HG03135 (cell line): ENCODE results near the gene USPL1.
"Not testable (repeated sequence)": the region's sequence is repeated elsewhere in the genome, so short reads cannot be mapped to it uniquely, and the experiment has no call there.

Source experiments
- ATAC-seq: cut with Tn5 transposase; IDR thresholded peaks from one replicate; pipeline ENCODE4 v1.9.1; 2021; ENCODE audit warnings: mild to moderate bottlenecking, moderate library complexity; ENCODE audit not compliant: unreplicated experiment

The USPL1 gene

DNA sequence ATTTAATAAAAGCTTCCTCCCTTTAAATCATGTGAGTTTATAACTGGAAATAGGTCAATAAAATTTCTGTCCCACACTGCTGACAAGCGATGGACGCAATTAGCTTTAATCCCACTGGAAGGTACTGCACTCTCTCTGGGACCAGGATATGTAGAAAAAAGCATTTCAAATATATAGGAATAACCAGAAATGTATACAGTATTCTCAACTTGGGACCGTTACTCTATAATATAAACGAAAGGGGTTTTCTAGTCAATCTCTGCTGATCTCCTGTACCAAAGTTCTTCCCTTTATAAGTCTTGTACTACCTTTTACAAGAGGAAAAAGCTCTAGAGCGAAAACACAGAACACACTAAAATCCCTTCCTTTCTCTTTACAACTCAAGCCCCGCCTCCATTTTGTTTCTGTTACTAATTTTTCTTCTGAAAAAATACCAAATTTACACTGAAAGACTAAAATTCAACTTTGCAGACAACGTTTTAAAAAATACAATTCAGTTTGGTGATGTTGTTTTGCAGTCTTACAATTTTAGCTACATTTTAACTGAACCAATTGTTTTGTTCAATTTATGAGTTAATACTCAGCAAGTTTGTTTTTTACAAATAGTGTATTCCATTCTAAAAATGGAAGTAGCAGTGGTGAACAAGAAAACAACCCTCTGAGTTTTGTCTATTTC is 1.7 kb upstream of the USPL1 start:
- no peak for ATAC-seq

DNA sequence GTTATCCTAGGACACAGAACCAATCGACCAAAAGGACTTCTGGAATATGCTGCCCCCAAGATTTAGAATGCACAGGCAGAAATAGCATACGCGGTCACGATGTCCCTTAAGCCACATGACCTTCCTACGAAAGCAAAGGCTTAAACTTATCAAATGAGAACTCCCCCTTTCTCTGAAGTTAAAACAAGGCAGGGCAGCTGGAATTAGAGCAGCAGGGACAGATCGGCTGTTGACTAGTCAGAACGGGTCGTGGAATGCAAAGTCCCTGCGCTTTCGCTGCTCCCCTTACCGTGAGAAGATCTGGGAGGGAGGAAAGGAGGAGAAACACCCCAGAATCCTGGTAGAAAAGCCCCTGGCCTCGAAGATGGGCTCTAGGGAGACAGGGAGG is 799 bp upstream of the USPL1 start:
- ATAC-seq, result peak; percentile 25

DNA sequence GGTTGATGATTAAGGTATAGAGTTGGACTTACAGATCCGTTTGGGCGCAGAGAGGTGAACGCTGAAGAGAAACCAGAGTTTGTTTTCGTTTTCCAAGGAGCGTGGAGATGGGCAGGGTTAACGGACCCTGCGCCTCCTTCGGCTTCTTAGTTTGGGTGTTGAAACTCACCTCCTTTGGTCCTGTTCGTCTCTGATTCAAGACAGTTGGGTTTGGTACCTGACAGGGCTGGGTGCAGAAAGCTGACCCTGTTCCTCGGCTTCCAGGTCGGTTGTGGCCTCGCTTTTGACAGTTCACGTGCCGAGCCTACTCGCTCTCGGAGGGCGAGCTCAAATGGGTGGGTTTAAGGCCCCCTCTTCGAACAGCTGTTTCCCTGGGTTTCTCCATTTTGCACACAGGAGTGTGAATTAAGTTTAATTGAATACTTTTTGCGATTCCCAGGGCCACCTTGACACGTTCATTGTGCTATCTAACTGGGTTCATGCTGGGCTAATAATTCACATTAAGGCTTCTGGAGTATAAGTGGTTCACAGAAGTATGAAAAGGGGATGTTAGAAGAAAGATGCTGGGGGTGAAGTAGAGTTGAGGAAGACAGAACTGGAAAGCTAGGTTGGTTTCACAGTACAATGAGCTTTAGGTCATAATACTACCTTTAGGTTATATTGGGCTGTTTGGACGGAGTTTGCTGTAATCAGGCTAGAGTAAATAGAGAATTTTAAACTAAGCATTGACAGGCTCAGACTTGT is 638 bp downstream of the USPL1 start:
- ATAC-seq, result peak; percentile 4

DNA sequence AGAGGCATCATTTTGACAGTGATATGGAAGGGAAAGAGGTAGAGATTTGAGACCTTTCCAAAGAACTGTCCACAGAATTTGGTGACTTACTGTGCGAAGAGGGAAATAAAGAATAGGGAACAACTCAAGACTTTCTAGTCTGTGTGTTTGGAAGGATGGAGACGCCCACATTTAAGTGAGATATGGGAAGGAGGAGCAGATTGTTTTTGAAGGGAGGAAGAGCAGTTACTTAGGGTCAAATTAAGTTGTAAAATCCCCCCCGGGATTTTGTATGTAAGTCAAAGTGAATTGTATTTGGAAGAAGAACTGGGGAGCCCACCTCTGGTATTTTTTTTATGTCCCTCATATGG is 1.2 kb downstream of the USPL1 start:
- no peak for ATAC-seq

DNA sequence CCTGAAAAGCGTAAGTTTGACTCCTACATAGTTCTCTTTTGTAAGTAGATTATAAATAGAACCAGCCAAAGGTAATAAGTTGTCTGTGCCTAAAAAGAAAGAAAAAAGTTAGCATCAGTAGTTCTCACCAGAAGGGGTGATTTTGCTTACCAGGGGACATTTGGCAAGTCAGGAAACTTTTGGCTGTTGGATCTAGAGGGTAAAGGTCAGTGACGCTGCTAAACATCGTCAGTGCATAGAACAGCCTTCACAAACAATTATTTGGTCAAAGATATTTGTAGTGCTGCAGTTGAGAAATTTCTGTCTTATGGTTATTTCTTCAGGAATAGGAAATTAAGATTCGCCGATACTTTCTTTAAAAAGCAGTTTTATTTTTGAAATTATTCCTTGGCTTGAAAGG is 2.0 kb downstream of the USPL1 start:
- no peak for ATAC-seq

DNA sequence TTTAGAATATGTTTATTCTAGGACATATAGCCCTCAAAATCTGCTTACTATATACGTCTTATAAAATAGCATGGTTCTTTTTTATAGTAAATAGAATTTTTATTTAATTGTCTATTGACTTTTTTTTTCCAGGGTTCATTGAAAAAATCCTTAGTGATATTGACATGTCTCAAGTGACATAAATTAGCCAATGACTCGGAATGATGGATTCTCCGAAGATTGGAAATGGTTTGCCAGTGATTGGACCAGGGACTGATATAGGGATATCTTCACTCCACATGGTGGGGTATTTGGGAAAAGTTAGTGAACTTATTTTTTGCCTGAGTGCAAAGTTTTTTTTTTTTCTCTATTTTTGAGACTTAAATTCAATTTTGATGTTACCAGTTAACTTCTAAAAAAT is 3.2 kb downstream of the USPL1 start:
- no peak for ATAC-seq

DNA sequence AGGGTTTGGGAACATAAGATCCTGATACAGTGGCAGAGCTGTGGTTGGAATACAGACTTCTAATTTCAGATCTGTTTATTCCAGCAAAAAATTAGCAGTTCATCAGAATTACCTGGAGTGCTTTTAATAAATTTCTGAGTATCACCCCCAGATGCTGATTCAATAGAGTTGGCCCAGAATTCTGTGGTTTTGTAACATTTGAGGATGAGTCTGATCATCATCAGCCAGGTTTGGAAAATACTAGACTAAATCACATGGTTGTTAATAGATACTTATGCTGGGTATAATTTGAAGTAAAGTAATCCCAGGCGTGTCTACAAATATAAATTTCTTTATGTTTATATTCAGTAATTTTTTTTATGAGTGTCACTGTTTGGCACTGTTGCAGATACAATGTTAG is 4.8 kb downstream of the USPL1 start:
- no peak for ATAC-seq

DNA sequence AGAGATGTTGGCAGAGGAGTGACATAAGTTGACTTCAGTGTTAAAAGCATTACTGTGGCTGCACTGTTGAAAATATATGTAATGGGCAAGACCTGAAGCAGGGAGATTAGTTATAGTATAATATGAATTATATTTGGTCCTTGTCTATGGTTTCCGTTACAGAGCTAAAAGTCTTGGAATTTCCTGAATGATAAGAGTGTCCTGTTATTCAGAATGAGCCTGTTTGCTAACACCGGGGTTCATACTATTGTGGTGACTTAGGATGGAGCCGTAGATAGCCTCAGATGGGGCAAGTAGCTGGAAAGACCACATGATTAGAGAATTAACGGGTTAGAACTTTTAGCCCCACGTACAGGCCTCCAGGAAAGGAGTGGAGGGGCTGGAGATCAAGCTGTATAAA is 5.7 kb downstream of the USPL1 start:
- no peak for ATAC-seq

DNA sequence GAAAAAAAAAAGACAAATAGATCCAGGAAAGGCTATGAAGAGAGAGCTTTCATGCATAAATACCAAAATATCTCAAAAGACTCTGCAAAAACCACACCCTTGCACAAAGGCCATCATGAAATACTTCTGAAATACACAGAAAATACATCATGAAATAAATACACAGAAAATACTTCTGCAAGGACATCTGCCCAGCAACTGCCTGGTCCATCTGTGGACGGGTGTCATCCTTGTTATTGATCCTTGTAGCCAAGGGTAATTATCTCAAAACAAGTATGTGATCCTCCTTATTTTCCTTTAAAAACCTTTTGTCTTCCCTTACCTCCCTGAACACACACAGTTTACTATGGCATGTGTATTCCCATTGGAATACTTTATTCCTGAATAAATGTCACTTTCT is 6.9 kb downstream of the USPL1 start:
- no peak for ATAC-seq

DNA sequence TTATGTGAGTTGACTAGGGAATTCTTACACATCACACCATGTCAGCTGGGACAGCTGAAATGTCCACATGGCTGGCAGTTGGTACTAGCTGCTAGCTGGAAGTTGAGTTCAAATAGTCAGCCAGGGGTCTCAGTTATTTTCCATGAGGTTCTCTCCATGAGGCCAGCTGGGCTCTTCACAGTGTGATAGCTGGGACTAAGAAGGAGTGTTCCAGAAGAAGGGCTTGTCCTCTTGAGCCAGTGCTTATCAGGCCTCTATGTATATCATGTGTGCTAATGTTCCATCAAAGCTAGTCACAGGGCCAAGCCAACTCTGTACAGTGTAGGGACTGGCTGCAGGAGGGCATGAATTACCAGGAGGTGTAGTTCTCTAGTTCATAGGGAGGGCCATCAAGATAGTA is 11.8 kb downstream of the USPL1 start:
- ATAC-seq, result no peak

DNA sequence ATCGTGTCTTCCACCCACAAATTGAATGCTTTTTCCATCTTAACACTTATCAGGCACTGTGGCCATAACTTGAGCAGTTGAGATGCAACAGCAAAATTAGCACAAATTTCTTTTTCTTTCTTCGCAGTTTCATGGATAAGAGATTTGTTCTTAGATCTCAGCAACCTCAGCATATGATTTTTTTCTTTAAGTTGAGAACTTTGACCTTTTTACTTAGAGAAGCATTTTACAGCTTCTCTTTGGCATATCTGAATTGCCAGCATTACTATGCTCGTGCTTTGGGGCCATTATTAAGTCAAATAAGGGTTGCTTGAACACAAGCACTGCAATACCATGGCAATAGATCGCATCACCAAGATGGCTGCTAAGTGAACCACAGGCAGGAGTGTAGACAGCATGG is 16.1 kb downstream of the USPL1 start:
- no peak for ATAC-seq

DNA sequence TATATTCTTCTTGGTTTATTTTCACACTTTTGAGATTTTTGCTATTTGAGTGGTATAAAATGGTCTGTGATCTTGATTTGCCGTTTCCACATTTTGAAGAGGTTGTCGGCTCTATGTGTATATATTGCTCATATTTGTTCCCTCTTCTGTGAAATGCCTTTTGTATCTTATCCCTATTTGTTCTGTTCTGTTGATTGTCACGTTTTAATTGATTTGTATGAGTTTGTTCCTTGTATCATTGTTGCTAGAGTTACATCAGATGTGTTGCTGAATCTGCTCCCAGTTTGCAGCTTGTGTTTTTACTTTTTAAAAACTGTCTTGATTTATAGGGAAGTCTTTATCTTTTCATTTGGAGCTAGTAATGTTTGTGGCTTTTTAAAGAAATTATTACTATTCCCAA is 17.1 kb downstream of the USPL1 start:
- ATAC-seq, result no peak

DNA sequence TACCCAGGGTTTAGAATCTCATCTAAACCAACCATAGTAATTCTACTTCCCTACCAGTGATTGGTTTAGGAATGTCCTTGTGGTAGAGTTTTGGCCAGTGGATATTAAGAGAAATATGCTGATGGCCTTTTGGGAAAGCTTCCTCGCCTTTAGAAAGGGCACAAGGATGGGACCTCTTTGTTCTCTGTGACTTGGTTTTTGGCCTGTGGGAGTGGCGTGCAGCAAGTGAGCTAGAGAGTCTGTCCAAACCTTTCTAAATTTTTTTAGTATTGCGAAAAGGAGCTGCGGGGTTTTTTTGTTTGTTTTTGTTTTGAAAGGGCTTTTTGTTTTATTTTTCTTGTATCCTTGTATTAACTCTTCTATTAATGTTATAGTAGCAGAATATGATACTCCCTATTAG is 20.6 kb downstream of the USPL1 start:
- no peak for ATAC-seq

DNA sequence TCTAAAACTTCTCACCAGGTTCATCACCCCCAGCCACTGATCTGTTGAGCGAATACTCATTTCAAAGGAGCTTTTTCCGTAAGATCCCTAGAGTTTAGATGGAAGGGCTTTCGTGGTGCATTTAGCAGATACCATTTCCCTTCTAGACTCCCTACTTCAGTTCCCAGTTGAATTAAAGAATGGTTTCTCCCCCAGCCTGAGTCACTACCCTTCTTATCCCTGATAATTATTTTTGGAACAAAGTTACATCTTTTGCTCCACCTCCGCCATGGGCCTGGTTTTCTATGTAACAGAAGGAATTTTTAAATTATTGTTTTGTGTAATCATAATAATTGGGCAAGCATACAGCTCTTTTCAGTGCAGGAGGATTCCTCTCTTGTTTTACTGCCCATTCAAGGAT is 22.0 kb downstream of the USPL1 start:
- no peak for ATAC-seq

DNA sequence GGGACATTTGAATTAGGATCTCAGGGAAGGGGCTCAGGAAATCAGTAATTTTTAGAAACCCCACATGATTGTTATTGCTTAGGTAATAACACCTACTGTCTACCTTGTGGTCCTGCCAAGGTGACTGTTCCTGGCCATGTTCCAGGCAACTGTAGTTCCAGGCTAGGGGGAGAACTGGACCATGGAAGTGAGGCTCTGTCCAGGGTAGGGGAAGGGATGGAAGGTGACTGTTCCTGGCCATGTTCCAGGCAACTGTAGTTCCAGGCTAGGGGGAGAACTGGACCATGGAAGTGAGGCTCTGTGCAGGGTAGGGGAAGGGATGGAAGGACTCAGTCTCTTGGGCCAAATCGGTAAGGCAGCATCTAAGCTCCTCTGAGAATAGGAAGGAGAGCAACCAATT is 23.5 kb downstream of the USPL1 start:
- ATAC-seq, result not testable (repeated sequence)

DNA sequence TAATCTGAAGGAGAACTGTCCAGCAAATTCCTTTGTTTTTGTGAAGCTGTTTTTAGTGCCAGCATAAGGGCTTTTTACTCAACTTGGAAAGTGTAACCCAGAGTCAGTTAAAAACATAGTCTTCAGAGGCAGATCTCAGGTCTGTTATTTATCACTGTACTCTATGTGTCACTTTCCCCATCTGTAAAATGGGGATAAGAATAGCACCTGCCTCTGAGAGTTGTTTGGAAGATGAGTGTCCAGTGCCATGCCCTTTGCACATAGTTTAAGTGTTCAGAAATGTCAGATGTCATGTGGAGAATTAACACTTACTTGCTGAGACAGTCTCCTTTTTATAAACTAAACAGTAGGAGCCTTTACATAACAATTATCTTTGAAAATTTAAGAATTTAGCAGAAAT is 27.9 kb downstream of the USPL1 start:
- no peak for ATAC-seq

DNA sequence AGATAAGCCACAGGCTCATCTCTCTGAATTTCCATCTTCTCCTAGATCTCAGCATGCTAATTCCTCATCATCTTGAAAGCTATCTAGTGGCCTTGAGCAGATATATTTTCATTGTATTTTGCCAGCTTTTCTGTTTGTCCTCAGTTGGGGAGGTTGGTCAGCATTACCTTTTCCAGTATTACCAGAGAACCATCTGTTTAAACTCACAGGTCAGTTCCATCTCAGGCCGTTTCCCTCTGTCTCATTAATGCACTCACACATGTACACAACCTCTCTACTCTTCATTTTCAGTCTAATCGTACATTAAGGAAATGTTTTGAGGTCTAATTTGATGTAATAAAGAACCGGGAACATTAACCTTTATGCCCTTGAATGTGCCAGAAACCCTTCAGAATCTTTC is 29.7 kb downstream of the USPL1 start:
- no peak for ATAC-seq

DNA sequence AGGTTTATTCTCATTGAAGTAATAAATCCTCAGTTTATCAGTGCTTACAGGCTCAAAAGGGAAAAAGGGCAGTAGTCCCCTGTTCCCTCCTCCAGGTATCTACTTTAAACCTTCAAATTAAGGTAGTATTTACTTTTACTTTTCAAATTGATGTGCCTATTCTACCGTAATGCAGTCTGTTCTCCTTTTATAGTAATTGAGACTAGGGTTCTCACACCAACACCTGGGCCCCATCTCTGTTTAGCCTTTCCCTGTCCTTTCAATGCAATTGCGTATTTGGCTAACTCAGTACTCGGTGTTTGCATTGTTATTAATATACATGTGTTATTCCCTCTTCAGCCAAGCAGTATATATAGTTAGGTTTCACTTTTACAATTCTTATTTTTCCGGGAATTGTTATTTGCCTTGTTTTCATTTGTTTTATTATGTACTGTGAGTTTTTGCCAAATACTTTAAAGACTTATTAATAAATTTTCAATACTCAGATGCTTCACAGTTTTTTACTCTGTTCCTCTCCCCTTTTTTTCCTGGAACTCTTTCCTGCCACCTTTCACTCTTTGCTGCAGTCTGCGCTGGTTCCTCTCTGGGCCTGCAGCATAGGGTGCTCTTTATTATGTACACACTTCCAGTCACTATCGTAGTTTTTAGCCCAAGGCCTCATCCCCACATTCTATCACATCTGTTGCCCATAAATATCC is 30.3 kb downstream of the USPL1 start:
- no peak for ATAC-seq

DNA sequence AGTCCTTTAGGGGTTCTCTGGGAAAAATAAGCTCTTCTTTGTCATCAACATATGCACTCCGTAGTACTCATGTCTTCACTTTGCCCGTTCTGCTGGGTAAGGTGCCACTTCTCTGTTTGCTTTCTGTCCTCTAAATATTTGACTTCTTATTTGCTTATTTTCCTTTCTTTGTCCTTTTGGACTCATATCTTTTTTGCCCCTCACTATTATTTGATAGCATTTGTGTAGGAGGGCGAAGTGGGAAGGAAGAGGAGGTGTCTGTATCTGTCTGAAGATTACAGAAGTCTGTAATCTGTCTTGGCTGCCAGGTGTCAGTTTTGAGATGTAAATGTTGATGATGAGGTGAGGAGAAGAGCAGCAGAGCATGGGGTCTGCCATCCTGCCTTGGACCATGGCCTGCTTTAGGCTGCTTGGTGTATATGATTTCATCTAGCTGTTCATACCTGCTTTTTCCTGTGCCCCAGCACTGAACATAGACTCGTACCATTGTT is 30.8 kb downstream of the USPL1 start:
- no peak for ATAC-seq

DNA sequence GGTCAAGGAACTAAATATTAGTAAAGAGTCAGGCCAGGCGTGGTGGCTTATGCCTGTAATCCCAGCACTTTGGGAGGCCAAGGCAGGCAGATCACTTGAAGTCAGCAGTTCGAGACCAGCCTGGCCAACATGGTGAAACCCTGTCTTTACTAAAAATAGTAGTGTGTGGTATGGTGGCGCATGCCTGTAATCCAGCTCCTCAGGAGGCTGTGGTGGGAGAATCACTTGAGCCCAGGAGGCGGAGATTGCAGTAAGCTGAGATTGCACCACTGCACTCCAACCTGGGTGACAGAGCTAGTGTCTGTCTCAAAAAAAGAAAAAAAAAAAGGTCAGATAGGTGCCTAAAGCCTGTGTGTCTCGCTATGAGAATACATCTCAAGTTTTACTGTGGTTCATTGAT is 33.9 kb downstream of the USPL1 start:
- not testable (repeated sequence) for ATAC-seq

DNA sequence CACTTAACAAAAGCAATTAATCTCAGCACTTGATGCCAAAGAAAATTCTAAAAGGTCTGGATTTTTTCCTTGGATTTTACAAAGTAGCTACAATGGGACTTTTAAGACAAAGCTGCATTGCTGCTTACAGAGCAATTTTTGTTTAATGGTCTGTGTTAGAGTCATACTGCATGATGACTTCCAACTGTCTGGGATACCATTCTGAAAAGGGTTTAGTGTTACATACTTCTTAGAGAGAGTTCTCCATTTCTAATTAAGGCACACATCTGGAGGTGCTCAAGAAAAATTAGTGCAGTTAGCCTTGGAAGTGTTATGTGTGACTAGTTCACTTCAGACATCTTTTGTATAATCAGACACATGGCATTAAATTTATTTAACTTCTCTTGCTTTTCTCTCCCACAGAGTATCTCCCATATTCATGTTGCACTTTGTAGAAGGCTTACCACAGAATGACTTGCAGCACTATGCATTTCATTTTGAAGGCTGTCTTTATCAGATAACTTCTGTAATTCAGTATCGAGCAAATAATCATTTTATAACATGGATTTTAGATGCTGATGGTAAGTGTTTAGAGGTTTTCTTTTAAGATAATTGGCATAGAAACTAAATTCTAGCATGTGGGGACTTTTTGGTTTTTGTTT is 35.1 kb downstream of the USPL1 start:
- ATAC-seq, result no peak

DNA sequence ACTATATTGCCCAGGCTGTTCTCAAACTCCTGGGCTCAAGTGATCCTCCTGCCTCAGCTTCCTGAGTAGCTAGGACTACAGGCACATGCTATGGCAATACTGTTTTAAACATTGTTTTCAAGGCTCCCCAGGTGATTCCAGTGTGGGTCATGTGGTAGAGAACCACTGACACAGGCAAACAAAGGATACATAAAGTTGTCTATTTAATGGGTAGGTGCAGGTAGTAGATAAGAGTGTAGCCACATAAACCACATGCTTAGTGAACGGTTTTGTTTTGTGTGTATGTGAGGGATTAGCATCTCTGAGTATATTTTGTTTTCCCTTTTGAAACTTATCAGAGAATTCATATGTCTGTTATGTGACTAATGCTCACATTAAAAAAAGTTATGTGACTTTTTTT is 36.7 kb downstream of the USPL1 start:
- ATAC-seq, result no peak
